Peyer's patch (tissue), 4 donors: ENCODE results near the gene ZNF33B.

Source experiments
- POLR2A ChIP-seq, 2 donors: fragments of 450-650 bp; IDR thresholded peaks; one replicate each; pipeline ENCODE4 v1.5.1; 2017; ENCODE audit warnings: antibody characterized with exemption in 2 of 2, mild to moderate bottlenecking in 2 of 2, moderate library complexity in 2 of 2
- TF ChIP-seq, protein P1 (sequence below), 6 experiments: fragments of 450-650 bp in 4 of 6; fragments of 200-600 bp in 2 of 6; sonication (generic) in 1 of 6; IDR thresholded peaks; one replicate each; pipeline ENCODE4 v1.5.1; 2017 to 2019; ENCODE audit warnings: antibody characterized with exemption in 6 of 6, mild to moderate bottlenecking in 3 of 6, moderate library complexity in 1 of 6

DNA sequence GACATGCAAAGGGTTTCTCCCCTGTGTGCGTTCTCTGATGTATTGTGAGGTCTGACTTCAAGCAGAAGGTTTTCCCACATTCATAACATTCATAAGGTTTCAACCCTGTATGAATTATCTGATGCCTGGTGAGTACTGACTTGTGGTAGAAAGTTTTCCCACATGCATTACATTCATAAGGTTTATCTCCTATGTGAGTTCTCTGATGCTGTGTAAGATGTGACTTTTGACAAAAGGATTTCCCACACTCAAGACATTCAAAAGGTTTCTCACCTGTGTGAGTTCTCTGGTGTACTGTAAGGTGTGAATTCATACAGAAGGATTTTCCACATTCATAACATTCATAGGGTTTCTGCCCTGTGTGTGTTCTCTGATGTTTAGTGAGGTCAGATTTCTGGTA, 45.1 kb downstream of the ZNF33B start:
- TF ChIP-seq, protein P1, sequence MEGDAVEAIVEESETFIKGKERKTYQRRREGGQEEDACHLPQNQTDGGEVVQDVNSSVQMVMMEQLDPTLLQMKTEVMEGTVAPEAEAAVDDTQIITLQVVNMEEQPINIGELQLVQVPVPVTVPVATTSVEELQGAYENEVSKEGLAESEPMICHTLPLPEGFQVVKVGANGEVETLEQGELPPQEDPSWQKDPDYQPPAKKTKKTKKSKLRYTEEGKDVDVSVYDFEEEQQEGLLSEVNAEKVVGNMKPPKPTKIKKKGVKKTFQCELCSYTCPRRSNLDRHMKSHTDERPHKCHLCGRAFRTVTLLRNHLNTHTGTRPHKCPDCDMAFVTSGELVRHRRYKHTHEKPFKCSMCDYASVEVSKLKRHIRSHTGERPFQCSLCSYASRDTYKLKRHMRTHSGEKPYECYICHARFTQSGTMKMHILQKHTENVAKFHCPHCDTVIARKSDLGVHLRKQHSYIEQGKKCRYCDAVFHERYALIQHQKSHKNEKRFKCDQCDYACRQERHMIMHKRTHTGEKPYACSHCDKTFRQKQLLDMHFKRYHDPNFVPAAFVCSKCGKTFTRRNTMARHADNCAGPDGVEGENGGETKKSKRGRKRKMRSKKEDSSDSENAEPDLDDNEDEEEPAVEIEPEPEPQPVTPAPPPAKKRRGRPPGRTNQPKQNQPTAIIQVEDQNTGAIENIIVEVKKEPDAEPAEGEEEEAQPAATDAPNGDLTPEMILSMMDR (IDR thresholded peaks at IDR 0.05), result no peak
- no peak for TF ChIP-seq POLR2A (IDR thresholded peaks at IDR 0.05)
